DMS 273 (cell line): Measurements from ENCODE around the gene CFL1.
A peak's percentile ranks its signal among the peaks of the same experiment; 100 is the strongest.
"Not testable (repeated sequence)": the region's sequence is repeated elsewhere in the genome, so short reads cannot be mapped to it uniquely, and the experiment has no call there.

Experiments
- DNase-seq: peaks from one replicate; lab custom pipeline; 2025; ENCODE audit not compliant: unreplicated experiment; lab: John Stamatoyannopoulos, UW

The CFL1 gene

DNA sequence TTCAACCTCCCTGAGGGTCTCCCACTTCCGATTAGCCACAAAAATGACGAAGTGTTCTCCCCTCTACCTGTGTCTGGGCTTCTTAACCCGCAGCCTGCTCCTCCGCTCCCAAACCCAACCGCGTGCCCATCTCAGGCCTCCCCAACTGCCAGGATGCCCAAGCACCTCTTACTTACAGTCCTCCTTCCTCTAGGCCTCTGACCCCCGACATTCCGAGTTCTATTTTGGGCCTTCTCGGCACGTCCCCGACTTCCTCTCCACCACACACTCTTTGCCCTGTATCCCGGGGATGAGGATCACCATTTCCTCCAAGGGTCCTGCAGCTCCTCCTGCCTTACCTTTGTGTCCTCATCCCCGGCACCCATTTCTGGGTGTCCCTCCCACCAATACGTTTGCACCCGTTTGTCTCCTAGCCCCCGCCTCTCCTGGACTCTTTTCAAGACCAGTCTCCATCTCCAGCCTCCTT lies 1.9 kb upstream of the CFL1 start:
- DNase-seq: no peak

DNA sequence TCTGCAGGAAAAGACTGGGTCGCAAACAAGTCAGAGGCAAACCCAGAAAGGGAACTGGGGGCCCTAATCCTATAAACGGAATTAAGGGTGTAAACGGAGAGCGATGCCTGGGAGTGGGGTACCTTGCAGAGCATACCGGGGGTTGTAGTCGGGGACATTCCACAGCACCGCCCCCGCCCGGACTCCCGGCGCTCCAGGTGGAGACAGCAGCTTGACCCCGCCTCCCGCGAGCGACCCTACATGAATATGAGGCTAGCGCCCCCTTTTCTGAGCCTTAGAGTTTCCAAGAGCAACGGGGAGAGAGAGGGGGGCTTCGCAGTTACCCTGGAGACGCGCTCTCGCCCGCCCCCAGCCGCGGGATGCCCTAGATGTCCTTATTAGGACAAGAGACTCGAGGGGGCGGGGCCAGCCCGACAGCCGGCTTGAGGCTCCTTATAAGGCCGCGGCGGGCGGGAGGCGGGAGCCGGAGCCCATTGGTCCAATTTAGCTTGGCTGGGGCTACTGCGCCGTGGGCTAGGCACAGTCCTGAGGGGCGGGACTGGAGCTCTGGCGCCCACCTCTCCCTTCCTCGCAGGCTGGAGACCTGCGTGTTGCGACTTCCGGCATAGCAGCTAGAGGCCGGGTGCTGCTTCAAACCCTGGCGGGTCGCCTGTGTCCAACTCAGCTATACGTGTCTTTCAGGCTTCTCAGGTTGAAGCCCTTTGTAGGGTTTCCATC lies 1.3 kb upstream of the CFL1 start:
- peak; percentile 99 for DNase-seq

DNA sequence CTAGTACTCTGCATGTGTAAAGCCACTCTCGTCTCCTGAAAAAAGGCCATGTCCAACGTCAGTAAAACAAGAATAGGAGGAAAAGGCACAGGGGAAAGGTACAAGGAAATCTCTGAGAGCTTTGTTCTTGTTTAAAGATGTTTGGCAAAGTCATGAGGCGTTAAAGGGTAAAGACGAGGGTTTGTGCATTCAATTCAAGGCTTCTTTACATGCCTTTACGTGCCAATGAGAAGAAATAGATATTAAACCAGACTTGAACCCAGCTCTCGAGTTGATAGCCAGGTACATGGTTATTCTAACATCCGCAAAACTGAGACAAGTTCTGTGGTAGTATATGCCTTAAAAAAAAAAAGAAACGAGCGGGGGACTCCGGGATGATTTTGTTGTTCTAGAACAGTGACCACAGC lies 704 bp upstream of the CFL1 start:
- peak; percentile 56 for DNase-seq

DNA sequence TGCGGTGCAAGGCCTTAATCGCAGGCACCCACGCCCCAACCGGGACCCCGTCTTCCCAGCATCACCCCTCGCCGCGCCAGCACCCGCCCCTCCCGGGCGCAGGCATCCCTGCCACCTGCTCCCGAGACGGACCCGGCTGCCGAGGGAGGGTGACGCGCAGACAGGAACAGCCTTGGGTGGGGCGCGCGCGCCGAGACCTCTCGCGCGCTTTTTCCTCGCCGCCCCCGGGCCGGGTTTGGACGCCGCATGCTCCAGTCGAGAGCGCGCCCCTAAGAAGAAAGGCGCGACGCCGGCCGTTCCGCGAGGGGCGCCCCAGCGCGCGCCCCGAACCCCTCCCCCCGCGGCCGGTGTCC lies 504 bp downstream of the CFL1 start:
- peak; percentile 81 for DNase-seq

DNA sequence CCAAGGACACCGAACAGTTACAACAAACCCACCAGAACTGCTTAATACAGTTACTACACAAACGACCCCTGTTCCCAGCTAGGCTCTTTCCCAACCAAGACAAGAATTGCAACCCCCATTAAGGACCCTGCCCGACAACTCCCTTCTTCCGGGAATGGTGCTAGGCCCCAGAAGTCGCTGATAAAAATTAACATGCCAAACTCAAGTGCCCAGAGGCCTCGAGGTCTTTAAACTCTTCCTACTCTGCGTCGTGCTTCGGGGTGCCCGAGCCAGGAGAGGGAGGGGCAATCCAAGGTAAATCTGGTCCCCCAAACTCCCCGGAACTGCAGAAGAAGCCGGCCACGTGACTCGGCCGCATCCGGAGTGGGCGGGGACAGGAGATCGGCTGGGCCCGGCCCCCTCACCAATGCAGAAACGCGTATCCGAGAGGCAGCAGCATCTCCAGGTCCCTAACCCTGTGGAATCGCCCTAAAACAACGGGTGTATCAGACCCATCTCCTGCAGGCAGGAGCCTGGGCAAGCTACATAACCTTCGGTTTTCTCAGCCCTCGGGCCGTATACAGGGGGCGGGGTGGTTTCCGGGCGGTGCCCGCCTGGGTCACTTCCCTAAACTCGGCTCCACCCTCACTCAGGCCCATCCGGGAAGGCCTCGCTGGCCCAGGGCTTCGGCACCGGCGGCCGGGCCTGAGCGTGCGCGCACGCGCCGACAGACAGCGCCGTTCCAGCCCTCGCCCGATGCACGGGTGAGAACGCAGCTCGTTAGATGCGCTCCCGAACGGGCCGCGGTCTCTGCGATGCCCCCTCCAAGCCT lies 1.1 kb downstream of the CFL1 start:
- DNase-seq: peak; percentile 82

DNA sequence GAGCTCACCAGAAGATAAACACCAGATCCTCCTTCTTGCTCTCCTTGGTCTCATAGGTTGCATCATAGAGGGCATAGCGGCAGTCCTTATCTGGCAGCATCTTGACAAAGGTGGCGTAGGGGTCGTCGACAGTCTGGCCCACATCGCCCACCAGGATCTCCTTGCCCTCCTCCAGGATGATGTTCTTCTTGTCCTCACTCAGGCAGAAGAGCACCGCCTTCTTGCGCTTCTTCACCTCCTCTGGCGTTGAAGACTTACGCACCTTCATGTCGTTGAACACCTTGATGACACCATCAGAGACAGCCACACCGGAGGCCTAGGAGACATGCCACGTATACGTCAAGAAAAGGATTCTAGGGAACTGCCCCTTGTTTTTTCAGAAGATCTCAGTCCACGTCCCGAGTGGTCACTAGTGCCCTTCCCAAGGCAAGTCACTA lies 2.0 kb downstream of the CFL1 start:
- no peak for DNase-seq

DNA sequence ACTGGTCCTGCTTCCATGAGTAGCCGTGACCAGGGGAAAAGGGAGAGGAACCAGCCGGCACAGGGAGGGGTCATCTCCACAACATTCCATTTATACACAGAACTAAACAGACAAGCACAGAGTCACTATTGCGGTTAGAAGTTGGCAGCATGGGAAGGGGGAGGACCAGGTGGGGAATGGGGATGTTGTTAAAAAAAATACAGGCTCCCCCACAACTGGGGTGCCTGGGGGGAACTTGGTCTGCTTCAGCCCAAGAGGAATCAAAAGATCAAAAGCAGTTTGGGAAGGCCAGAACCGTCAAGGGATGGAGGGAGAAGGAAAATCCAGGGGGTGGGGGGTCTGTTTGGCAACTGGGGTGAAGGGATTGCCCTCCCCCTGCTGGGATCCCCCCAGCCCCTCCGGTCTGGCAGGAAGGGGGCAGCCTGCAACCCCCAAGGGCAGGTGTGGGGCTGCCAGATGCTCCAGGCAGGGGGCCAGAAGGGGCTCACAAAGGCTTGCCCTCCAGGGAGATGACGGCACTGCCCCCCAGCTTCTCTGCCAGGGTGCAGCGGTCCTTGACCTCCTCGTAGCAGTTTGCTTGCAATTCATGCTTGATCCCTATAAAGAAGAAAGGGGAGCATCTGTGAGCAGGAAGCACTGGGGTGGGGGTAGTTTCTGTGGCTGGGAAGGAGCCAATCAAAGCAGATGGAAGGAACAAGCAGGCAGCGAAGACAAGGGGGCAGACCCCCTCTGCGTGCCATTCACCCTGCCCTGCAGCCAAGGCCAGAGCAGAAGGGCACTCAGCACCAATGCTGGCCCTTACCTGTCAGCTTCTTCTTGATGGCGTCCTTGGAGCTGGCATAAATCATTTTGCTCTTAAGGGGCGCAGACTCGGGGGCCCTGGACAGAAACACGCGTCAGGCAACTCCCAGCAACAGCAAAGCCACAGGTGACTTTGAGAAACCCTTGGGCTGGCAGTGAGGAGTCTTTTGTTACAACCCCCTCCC lies 2.8 kb downstream of the CFL1 start:
- no peak for DNase-seq

DNA sequence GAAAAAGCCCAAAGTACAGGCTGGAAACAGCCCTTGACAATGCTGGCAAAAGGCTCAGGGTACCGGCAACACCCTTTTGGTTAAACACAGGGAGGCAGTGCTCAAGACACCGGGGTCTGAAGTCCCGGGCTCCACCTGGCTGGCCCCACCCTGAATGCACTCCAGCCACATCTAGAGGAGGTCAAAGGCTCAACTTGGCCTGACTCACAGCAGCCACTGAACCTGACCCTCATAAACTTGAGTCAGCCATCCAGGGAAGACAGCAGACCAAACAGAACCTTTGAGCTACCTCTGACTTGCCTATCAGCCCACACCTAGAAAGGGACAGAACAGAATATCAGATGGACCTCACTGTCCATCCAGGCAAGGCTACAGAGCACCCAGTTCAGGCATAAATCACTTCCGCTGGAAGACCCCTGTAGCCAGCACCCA lies 3.8 kb downstream of the CFL1 start:
- DNase-seq: no peak

DNA sequence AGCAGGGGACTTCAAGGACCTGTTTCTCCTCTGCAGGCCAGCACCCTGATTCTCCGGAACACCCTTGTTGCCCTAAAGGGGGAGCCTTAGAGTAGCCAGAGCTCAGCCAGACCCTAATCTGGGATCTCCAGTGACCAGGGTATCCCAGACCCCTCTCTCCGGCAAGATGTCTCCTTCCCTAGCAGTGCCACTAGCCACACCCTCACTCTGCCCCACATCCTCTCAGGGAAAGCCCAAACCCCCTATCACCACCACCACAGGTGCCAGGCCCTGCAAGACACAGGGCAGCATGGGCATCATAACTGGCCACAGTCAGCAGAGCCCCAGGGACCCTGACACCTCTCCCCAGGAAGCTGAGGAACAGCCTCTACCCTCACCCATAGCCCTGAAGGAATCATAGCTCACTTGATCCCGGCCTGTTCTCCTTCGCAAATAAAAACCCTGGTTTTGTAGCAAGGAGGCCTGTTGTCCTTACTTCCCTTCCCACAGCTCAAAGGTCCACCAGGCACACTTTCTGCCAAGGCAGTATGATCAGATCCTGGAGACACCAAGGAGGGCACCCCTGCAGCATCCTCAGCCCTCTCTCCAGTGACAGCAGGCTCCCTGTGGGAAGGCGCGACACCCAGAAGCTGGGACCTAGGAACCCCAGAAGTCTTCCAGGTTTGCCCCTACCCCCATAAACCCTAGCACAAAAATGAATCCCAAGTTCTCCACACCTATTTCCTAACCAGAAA lies 4.6 kb downstream of the CFL1 start:
- DNase-seq: peak; percentile 42

DNA sequence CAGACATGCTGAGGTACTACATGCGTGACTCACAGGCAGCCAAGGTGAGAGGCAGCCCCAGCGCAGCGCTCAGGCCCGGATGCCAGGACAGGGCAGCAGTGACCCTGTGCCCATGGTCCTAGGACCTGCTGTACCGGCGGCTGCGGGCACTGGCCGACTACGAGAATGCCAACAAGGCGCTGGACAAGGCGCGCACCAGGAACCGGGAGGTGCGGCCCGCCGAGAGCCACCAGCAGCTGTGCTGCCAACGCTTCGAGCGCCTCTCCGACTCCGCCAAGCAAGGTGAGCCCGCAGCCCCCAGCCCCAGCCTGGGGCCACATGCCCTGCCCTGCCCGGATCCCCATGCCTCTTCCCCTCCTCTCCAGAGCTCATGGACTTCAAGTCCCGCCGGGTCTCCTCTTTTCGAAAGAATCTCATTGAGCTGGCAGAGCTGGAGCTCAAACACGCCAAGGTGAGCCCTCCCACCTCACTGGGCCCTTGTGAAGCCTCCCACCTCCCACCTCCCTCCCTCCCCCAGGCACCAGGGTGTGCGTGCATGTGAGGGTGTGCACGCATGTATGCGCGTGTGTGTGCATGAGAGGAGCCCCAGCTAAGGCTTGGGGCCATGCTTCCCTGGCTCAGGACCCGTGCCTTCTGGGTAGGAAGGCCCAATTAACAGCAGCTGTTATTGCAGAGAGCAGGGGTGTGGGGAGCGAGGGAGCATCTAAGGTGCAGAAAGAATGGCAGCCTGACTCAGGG lies 5.3 kb downstream of the CFL1 start:
- DNase-seq: peak; percentile 42

DNA sequence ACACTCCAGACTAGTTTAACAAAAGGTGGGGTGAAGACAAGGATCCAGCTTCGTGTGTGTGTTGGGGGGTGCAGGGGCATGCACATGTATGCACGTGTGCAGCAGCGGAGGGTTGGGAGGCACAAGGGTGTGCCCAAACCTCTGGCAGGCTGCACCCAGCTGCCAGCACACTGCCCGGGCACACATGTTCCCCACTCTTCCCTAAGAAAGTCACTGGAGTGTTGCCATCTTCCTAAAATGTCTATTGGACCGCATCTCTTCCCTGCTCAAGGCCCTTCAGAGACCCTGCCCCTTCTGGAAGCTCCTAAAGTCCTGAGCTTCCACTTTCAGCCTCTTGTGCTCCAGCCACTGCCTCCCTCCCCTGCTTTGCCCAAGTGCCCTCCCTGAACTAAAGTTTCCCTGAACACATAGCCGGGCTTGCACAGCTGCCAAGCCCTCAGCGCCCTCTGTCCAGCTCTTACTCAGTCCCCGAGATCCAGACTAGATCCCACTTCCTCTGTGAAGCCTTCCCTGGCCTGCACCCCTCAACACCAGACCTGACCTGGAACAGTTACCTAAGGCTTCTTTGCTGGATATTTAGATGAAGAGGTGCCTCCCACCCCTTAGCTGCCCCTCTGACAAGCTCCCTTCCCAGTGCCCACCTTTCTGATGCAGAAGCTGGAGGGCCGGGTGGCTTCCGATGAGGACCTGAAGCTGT lies 6.0 kb downstream of the CFL1 start:
- no peak for DNase-seq

DNA sequence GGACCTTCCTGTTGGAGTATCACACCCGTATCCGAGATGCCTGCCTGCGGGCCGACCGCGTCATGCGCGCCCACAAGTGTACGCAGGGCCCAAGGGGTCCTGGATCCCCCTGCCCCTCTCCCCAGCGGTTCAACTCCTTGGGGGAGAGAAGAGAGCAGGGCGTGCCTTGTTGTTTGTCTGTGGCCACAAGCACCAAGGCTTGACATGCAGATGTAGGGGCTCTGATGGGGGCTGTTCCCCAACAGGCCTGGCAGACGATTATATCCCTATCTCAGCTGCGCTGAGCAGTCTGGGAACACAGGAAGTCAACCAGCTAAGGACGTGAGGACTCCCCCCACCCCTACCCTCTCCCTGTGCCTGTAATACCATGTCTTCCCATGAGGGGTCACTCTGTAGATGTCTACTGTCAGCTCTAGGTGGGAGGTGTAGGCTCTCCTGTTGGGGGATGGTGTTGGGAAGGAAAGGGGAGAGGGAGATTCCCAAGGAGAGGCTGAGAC lies 6.8 kb downstream of the CFL1 start:
- peak; percentile 58 for DNase-seq

DNA sequence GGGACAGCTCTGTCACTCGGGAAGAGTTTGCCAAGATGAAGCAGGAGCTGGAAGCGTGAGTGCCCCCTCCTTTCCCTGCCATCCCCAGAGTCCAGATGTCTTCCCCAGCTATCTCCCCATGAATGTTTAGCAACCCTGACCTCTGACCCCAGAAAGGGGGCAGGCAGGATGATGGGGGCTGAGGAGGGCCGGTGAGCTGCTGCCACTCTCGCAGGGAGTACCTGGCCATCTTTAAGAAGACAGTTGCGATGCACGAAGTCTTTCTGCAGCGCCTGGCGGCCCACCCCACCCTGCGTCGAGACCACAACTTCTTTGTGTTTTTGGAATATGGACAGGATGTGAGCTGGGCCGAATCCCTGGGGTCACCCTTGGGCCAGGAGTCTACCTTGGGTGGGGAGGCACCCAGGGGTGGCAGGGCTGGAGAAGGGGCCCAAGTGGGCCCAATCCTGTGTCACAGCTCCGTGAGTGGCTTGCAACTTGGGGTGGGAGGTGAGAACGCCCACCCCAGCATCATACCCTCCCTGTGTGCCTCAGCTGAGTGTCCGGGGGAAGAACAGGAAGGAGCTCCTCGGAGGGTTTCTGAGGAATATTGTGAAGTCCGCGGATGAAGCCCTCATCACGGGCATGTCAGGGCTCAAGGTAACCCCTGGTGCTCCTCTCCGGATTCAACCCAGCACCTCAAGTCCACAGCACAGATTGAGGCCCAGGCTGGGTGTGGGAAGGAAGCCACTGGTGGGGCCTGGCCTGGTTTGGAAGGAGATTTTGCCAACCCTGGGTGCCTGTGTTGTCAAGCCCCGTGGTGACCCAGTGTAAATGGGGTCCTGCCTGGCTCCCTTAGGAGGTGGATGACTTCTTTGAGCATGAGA lies 7.5 kb downstream of the CFL1 start:
- DNase-seq: peak; percentile 33

DNA sequence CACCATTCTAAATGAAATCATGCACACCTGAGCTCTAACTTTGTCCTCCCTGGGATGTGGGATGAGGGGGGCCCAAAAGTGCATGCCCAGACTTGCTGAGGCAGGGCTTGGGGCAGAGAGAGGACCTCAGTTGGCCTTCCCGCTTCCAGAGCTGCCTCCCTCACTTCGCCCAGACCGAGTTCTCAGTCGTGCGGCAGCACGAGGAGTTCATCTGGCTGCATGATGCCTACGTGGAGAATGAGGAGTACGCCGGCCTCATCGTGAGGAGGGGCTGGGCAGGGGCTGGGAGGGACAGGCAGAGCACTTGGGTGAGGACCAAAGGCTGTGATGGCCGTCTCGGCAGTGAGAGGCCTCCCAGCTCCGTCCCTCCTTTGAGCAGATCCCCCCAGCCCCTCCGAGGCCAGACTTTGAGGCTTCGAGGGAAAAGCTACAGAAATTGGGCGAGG lies 8.2 kb downstream of the CFL1 start:
- DNase-seq: no peak

DNA sequence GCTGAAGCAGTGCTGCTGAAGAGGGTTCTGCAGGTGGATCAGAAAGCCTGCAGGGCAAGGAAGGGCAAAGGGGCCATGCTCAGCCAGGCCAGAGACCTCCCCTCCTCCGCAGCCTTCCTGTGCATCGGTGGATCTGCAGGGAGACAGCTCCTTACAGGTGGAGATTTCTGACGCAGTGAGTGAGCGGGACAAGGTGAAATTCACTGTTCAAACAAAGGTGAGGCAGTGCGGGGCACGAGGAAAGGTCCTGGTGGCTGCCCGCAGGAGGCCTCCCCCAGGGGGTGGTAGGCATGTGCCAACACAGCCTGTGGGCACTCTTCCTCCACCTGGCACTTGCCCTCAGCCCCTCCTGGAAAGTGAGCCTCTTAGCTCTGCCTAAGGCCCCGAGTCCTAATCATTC lies 8.6 kb downstream of the CFL1 start:
- DNase-seq: no peak

DNA sequence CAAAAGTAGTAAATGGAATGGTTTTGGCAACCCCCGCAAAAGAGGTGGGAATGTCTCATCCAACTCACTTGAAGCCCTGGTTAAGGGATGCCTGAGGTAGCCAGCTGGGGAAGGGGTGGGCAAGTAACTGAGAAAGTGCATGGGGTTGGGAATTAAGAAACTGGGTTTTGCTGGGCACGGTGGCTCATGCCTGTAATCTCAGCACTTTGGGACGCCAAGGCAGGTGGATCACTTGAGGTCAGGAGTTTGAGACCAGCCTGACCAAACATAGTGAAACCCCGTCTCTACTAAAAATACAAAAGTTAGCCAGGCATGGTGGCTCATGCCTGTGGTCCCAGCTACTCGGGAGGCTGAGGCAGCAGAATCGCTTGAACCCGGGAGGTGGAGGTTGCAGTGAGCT lies 9.3 kb downstream of the CFL1 start:
- not testable (repeated sequence) for DNase-seq

DNA sequence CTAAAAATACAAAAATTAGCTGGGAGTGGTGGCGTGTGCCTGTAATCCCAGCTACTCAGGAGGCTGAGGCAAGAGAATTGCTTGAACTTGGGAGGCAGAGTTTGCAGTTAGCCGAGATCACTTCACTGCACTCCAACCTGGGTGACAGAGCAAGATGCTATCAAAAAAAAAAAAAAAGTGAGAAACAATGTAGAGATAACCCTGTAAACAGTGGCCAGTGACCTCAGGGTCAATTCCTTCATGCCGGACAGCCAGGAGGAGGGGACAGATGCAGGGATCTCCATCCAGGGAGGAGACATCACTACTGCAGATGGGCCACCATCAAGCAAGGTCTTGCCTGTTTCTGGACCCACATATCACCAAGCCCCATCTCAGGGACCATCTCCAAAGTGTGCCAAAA lies 10.2 kb downstream of the CFL1 start:
- no peak for DNase-seq

DNA sequence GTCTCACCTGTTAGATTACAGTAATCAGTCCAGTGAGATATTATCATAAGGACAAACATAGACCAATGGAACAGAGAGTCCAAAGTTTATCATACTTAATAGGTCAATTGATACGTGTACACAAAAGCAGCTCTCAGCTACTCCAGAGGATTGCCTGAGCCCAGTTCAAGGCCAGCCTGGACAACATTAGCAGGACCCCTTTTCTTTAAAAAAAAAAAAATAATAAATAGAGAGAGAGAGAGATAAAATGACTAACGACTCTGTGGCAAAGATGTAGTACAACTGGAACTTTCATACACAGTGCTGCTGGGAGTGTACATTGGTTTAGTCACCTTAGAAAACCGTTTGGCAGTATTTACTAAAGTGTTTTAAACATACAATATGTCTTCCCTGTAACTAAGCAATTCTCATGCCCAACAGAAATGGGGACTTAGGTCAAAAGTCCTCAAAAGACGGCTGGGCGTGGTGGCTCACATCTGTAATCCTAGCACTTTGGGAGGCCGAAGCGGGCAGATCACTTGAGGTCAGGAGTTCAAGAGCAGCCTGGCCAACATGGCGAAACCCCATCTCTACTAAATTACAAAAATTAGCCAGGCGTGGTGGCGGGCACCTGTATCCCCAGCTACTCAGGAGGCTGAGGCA lies 13.6 kb downstream of the CFL1 start:
- no peak for DNase-seq
